Activated T-cell treated with anti-CD3 and anti-CD28 coated beads for 48 hours (primary cell): ENCODE data around the gene TMEM204.

Source experiments
- DNase-seq: peaks from one replicate; pipeline ENCODE4 v3.0.0-alpha.2; 2020; ENCODE audit warnings: low read depth

TMEM204 gene

GRCh38 chr16:1499756-1500464 is 33.6 kb upstream of the TMEM204 start:
- DNase-seq = no peak

- DNase-seq = no peak
Measured at GRCh38 chr16:1500465-1501150, 32.9 kb upstream of the TMEM204 start.

- DNase-seq = no peak
Measured at GRCh38 chr16:1501630-1502029, 31.8 kb upstream of the TMEM204 start.

GRCh38 chr16:1502092-1503004 is 31.1 kb upstream of the TMEM204 start:
- no peak for DNase-seq

- DNase-seq = no peak
Measured at GRCh38 chr16:1503110-1503955, 30.1 kb upstream of the TMEM204 start.

- no peak for DNase-seq
Measured at GRCh38 chr16:1505073-1505844, 28.2 kb upstream of the TMEM204 start.

GRCh38 chr16:1505912-1506311 is 27.6 kb upstream of the TMEM204 start:
- DNase-seq = no peak

GRCh38 chr16:1506494-1507213 is 26.8 kb upstream of the TMEM204 start:
- no peak for DNase-seq

GRCh38 chr16:1508494-1509187 is 24.8 kb upstream of the TMEM204 start:
- no peak for DNase-seq

GRCh38 chr16:1509307-1510221 is 23.9 kb upstream of the TMEM204 start:
- DNase-seq = no peak

GRCh38 chr16:1510272-1510671 is 23.2 kb upstream of the TMEM204 start:
- no peak for DNase-seq

GRCh38 chr16:1510941-1511351 is 22.5 kb upstream of the TMEM204 start:
- DNase-seq = no peak

GRCh38 chr16:1511662-1512569 is 21.6 kb upstream of the TMEM204 start:
- no peak for DNase-seq

- no peak for DNase-seq
Measured at GRCh38 chr16:1512774-1513173, 20.7 kb upstream of the TMEM204 start.

GRCh38 chr16:1514507-1514906 is 19.0 kb upstream of the TMEM204 start:
- no peak for DNase-seq

- DNase-seq = no peak
Measured at GRCh38 chr16:1518626-1519135, 14.8 kb upstream of the TMEM204 start.

- DNase-seq = no peak
Measured at GRCh38 chr16:1519831-1520230, 13.6 kb upstream of the TMEM204 start.
